Measurements from ENCODE around the gene FOXA2.

Gene FOXA2

GRCh38 chr20:22582964-22583772, 1.2 kb downstream of the FOXA2 start:
- TF ChIP-seq, protein P1, sequence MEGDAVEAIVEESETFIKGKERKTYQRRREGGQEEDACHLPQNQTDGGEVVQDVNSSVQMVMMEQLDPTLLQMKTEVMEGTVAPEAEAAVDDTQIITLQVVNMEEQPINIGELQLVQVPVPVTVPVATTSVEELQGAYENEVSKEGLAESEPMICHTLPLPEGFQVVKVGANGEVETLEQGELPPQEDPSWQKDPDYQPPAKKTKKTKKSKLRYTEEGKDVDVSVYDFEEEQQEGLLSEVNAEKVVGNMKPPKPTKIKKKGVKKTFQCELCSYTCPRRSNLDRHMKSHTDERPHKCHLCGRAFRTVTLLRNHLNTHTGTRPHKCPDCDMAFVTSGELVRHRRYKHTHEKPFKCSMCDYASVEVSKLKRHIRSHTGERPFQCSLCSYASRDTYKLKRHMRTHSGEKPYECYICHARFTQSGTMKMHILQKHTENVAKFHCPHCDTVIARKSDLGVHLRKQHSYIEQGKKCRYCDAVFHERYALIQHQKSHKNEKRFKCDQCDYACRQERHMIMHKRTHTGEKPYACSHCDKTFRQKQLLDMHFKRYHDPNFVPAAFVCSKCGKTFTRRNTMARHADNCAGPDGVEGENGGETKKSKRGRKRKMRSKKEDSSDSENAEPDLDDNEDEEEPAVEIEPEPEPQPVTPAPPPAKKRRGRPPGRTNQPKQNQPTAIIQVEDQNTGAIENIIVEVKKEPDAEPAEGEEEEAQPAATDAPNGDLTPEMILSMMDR (IDR thresholded peaks at IDR 0.05): no peak
- Mint-ChIP-seq H3K27ac (no peak overlapping the region), H3K36me3 (ENCODE audit: low read depth) (no peaks in the 10 kb centered on the region), H3K4me3 (peak overlapping the region; percentile 67), H3K4me1 (peaks cover 25% of the 10 kb centered on the region), H3K9me3 (peaks cover 6% of the 10 kb centered on the region), H3K27me3 (ENCODE audit: low read depth, poor library complexity) (peaks cover 98% of the 10 kb centered on the region)
- peak; percentile 49 for DNase-seq

DNA sequence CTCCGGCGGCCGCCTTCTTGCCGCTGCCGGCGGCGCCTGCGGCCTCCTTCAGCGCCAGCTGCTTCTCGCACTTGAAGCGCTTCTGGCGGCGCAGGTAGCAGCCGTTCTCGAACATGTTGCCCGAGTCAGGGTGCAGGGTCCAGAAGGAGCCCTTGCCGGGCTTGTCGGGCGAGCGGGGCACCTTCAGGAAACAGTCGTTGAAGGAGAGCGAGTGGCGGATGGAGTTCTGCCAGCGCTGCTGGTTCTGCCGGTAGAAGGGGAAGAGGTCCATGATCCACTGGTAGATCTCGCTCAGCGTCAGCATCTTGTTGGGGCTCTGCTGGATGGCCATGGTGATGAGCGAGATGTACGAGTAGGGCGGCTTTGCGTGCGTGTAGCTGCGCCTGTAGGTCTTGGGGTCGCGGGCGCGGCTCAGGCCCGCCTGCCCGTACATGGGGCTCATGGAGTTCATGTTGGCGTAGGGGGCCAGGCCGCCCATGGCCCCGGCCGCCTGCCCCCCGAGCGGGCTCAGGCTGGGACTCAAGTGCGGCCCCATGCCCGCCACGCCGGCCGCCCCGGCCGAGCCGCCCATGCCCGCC, 1.9 kb downstream of the FOXA2 start:
- Mint-ChIP-seq H3K36me3 (ENCODE audit: low read depth) (no peaks in the 10 kb centered on the region), H3K27me3 (ENCODE audit: low read depth, poor library complexity) (peaks cover 98% of the 10 kb centered on the region), H3K4me1 (peaks cover 31% of the 10 kb centered on the region), H3K9me3 (peaks cover 6% of the 10 kb centered on the region), H3K27ac (no peak overlapping the region), H3K4me3 (peak overlapping the region; percentile 65)
- no peak for DNase-seq
- TF ChIP-seq, protein P1 (IDR thresholded peaks at IDR 0.05): no peak

DNA sequence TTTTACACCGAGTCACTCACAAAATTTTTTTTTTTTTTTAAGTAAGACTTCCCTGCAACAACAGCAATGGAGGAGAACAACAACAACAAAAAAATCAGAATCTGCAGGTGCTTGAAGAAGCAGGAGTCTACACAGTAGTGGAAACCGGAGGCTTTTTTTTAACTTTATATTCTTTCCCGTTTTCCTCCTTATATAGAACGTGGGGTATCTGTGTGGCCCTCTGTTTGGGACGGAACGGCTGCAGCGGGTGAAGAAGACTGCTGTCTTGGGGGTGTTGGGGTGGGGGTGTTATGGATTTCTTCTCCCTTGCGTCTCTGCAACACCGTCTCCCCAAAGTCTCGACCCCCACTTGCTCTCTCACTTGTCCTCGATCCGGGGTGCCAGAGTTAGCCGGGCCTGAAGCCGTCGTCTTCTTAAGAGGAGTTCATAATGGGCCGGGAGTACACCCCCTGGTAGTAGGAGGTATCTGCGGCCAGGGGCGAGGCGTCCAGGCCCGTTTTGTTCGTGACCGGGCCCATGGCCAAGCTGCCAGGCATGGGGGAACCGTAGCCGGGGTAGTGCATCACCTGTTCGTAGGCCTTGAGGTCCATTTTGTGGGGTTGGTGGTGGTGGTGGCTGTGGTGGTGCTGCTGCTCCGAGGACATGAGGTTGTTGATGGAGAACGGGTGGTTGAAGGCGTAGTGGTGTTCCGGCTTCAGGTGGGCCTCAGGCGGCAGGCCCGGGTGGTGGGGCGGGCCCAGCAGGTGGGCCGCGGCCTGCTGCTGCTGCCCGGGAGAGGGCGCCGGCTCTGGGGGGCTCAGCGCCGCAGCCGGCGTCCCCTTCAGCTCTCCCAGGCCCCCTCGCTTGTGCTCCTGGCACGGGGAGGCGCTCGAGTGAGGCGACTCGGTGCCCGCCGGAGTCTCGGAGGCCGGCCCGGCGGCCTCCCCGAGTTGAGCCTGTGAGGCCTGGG, 2.7 kb downstream of the FOXA2 start:
- DNase-seq: peak; percentile 25
- H3K4me3 Mint-ChIP-seq: peak overlapping the region; percentile 67
- H3K9me3 Mint-ChIP-seq: peaks cover 6% of the 10 kb centered on the region
- no peak overlapping the region for H3K27ac Mint-ChIP-seq
- no peaks in the 10 kb centered on the region for H3K36me3 Mint-ChIP-seq (ENCODE audit: low read depth)
- peaks cover 98% of the 10 kb centered on the region for H3K27me3 Mint-ChIP-seq (ENCODE audit: low read depth, poor library complexity)
- peaks cover 31% of the 10 kb centered on the region for H3K4me1 Mint-ChIP-seq
- TF ChIP-seq, protein P1 (IDR thresholded peaks at IDR 0.05): no peak

GRCh38 chr20:22579711-22580697, 4.4 kb downstream of the FOXA2 start:
- no peak overlapping the region for H3K27ac Mint-ChIP-seq
- H3K36me3 Mint-ChIP-seq (ENCODE audit: low read depth): no peaks in the 10 kb centered on the region
- peaks cover 32% of the 10 kb centered on the region for H3K4me1 Mint-ChIP-seq
- TF ChIP-seq, protein P1 (IDR thresholded peaks at IDR 0.05): no peak
- peak; percentile 23 for DNase-seq
- peaks cover 98% of the 10 kb centered on the region for H3K27me3 Mint-ChIP-seq (ENCODE audit: low read depth, poor library complexity)
- no peak overlapping the region for H3K4me3 Mint-ChIP-seq
- H3K9me3 Mint-ChIP-seq: no peaks in the 10 kb centered on the region

DNA sequence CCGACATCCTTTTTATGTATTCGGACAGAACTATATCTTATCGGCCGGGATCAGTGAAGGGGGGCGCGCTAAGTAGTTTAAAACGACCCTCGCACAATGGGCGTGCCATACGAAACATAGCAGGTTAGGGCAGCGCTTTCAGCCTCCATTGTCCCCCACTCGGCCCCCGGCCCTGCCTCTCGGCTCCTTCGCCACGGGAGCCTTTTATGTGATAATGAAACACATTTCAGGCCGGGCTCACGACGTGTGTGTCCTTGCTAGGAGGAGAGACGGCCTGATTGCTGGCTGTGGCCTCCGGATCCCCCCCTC, 5.3 kb downstream of the FOXA2 start:
- no peaks in the 10 kb centered on the region for H3K36me3 Mint-ChIP-seq (ENCODE audit: low read depth)
- TF ChIP-seq, protein P1 (IDR thresholded peaks at IDR 0.05): no peak
- H3K27ac Mint-ChIP-seq: no peak overlapping the region
- peaks cover 100% of the 10 kb centered on the region for H3K27me3 Mint-ChIP-seq (ENCODE audit: low read depth, poor library complexity)
- peak; percentile 14 for DNase-seq
- H3K9me3 Mint-ChIP-seq: no peaks in the 10 kb centered on the region
- peaks cover 37% of the 10 kb centered on the region for H3K4me1 Mint-ChIP-seq
- no peak overlapping the region for H3K4me3 Mint-ChIP-seq
